Testis (tissue), 3 donors: ENCODE data around the gene XYLT1. TPM values are rescaled to one million over a fixed set of nuclear protein-coding genes. Genes with fewer than 3 reads are reported as not detected.

Experiments
- DNase-seq: peaks from one replicate; pipeline ENCODE4 v3.0.0-alpha.2; 2019
- H3K27ac ChIP-seq, 2 donors: fragments of 200-600 bp; sonication (generic); one replicate each; pipeline ENCODE4 v1.5.1; 2019
- H3K27me3 ChIP-seq: fragments of 200-600 bp; sonication (generic); one replicate; pipeline ENCODE4 v1.5.1; 2019
- H3K36me3 ChIP-seq: fragments of 200-600 bp; sonication (generic); one replicate; pipeline ENCODE4 v1.5.1; 2017; ENCODE audit warnings: low read depth; ENCODE audit errors: missing control alignments
- H3K4me1 ChIP-seq: fragments of 200-600 bp; sonication (generic); one replicate; pipeline ENCODE4 v1.5.1; 2019
- H3K4me3 ChIP-seq, 2 donors: fragments of 200-600 bp; sonication (generic); one replicate each; pipeline ENCODE4 v1.5.1; 2017 to 2019
- H3K9me3 ChIP-seq: fragments of 200-600 bp; sonication (generic); one replicate; pipeline ENCODE4 v1.5.1; 2017
- CTCF ChIP-seq, 3 experiments: fragments of 450-650 bp in 2 of 3; fragments of 200-600 bp in 1 of 3; sonication (generic) in 1 of 3; IDR thresholded peaks; one replicate each; pipeline ENCODE4 v1.5.1; 2016 to 2019; ENCODE audit warnings: antibody characterized with exemption in 3 of 3, mild to moderate bottlenecking in 2 of 3, moderate library complexity in 1 of 3
- POLR2A ChIP-seq: fragments of 450-650 bp; IDR thresholded peaks from one replicate; pipeline ENCODE4 v1.6.1; 2017; ENCODE audit warnings: antibody characterized with exemption, mild to moderate bottlenecking, moderate library complexity
- WGBS, 2 donors: methylation state at CpG; one replicate each; pipeline ENCODE4 v1.1.5; 2018; 5-methylcytosine and 5-hydroxymethylcytosine counted together
- intact Hi-C: fragments of 100-400 bp; cut with DNase I; formaldehyde crosslinking; loops from one replicate; pipeline ENCODE4 v1.15.1; 2023; ENCODE audit warnings: low total_unique reads
- polyA plus RNA-seq: library from polyadenylated mRNA; stranded (reverse); fragments of 350-450 nt; fragmentation: Illumina TruSeq; extraction: RNeasy Lipid Tissue Mini Kit (QIAGEN cat#74804); gene quantifications from one replicate; pipeline ENCODE4 v1.2.3, GENCODE V29; 2014; ENCODE audit warnings: low read depth, low replicate concordance; ENCODE audit not compliant: insufficient read depth
- total RNA-seq, 2 donors: library from RNA; depleted of rRNA; stranded (reverse); fragments of >200 nt; gene quantifications; one replicate each; pipeline ENCODE4 v1.2.3, GENCODE V29; 2016

The XYLT1 gene
- total and polyA plus RNA-seq, 3 donors from 2014 or later = 6.5 to 20.7 (median 13.6) TPM

- H3K4me3 ChIP-seq = no peak overlapping the region
- 49 to 56% methylated on average over 7 of the region's 7 CpGs for WGBS, 2 donors
- H3K9me3 ChIP-seq = no peaks in the 10 kb centered on the region
- H3K27ac ChIP-seq = peak overlapping the region in 1 of 2 donors; percentile 25
- no peak for TF ChIP-seq CTCF (IDR thresholded peaks at IDR 0.05)
- TF ChIP-seq POLR2A = no peak
- intact Hi-C loops = no loop called here
- no peaks in the 10 kb centered on the region for H3K36me3 ChIP-seq
- DNase-seq = no peak
- peaks cover 6% of the 10 kb centered on the region for H3K4me1 ChIP-seq
- H3K27me3 ChIP-seq = no peaks in the 10 kb centered on the region
Observed at GRCh38 chr16:17225541-17225940, 245.2 kb downstream of the XYLT1 start.

DNA sequence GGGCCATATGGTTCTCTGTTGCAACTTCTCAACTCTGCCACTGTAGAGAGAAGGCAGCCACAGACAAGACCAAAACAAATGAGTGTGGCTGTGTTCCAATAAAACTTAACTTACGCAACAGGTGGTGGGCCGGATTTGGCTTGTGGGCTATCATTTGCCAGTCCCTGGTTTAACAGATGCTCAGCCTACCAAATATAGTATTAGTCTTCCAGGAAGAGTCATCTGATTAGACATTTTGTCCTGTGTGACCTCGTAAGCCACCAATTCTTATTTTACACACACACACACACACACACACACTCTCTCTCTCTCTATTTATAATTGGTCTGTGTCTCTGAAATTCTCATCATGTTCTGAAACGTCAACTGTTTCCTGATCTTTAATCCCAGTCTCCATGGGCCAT is 245.9 kb downstream of the XYLT1 start:
- no peaks in the 10 kb centered on the region for H3K27me3 ChIP-seq
- H3K4me1 ChIP-seq = peaks cover 6% of the 10 kb centered on the region
- peak overlapping the region in 1 of 2 donors; percentile 25 for H3K27ac ChIP-seq
- WGBS, 2 donors = 59 to 60% methylated on average over 4 of the region's 4 CpGs
- TF ChIP-seq POLR2A (no peak), CTCF (IDR thresholded peaks at IDR 0.05) (no peak)
- H3K9me3 ChIP-seq = no peaks in the 10 kb centered on the region
- no peaks in the 10 kb centered on the region for H3K36me3 ChIP-seq
- peak; percentile 34 for DNase-seq
- no peak overlapping the region for H3K4me3 ChIP-seq
- intact Hi-C loops = no loop called here

GRCh38 chr16:17224350-17224749 is 246.4 kb downstream of the XYLT1 start:
- 82 to 84% methylated on average over 5 of the region's 5 CpGs for WGBS, 2 donors
- H3K4me3 ChIP-seq = no peak overlapping the region
- peaks cover 6% of the 10 kb centered on the region for H3K4me1 ChIP-seq
- no peaks in the 10 kb centered on the region for H3K9me3 ChIP-seq
- no peak overlapping the region for H3K27ac ChIP-seq
- no peak for TF ChIP-seq POLR2A
- TF ChIP-seq CTCF (IDR thresholded peaks at IDR 0.05) = no peak
- no peaks in the 10 kb centered on the region for H3K27me3 ChIP-seq
- no peak for DNase-seq
- H3K36me3 ChIP-seq = no peaks in the 10 kb centered on the region
- intact Hi-C loops = no loop called here

DNA sequence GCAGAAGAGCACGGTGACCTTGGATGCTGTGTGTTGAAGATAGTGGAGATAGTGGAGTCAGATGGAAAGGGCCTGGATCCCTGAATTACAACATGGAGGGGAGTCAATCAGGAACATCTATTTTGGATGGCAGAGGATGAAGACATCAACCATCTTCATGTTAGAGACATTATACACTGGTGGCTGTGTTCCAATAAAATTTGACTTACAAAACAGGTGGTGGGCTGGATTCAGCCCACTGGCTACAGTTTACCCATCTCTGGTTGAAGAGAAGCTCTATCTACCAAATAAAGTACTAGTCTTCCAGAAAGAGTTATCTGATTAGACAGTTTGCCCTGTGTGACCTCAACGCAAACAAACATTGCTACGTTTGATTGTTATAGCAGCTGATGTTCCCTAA is 247.2 kb downstream of the XYLT1 start:
- no peaks in the 10 kb centered on the region for H3K27me3 ChIP-seq
- WGBS, 2 donors = 92 to 93% methylated on average over 3 of the region's 3 CpGs
- intact Hi-C loops = no loop called here

More for the DNA sequence above, 247.2 kb downstream of the XYLT1 start:
- no peak for DNase-seq
- peaks cover 6% of the 10 kb centered on the region for H3K4me1 ChIP-seq
- H3K9me3 ChIP-seq = no peaks in the 10 kb centered on the region
- TF ChIP-seq POLR2A = no peak
- no peak for TF ChIP-seq CTCF (IDR thresholded peaks at IDR 0.05)
- no peak overlapping the region for H3K27ac ChIP-seq
- H3K4me3 ChIP-seq = no peak overlapping the region
- no peaks in the 10 kb centered on the region for H3K36me3 ChIP-seq
